WERI-Rb-1 (cell line): ENCODE measurements around the gene CCDC200.
"Not testable (repeated sequence)": the region's sequence is repeated elsewhere in the genome, so short reads cannot be mapped to it uniquely, and the experiment has no call there.

Experiments used
- DNase-seq: peaks from one replicate; pipeline ENCODE4 v3.0.0-alpha.2; 2020
- H3K27ac ChIP-seq: fragments of 250-450 bp; sonication (Bioruptor Pico); 2 replicates; pipeline ENCODE4 v1.5.1; 2020; ENCODE audit warnings: mild to moderate bottlenecking, moderate library complexity
- H3K27me3 ChIP-seq: fragments of 250-450 bp; sonication (Bioruptor Pico); 2 replicates; pipeline ENCODE4 v1.5.1; 2021; ENCODE audit warnings: mild to moderate bottlenecking, low read depth, moderate library complexity; ENCODE audit not compliant: insufficient read depth, severe bottlenecking
- H3K36me3 ChIP-seq: fragments of 250-450 bp; sonication (Bioruptor Pico); 2 replicates; pipeline ENCODE4 v1.5.1; 2020; ENCODE audit warnings: mild to moderate bottlenecking, moderate library complexity
- H3K4me3 ChIP-seq: 2 replicates; pipeline ENCODE4 v1.5.1; 2011; ENCODE audit warnings: low read depth, mild to moderate bottlenecking, control low read depth, low read length
- H3K9me3 ChIP-seq: fragments of 250-450 bp; sonication (Bioruptor Pico); 2 replicates; pipeline ENCODE4 v1.5.1; 2021; ENCODE audit warnings: mild to moderate bottlenecking, moderate library complexity; ENCODE audit not compliant: severe bottlenecking
- TF ChIP-seq, protein P1 (sequence below): IDR thresholded peaks from 2 replicates; pipeline ENCODE4 v1.5.1; 2011; ENCODE audit warnings: low read depth, mild to moderate bottlenecking, control low read depth, inconsistent platforms, low read length

Gene CCDC200

GRCh38 chr17:43193251-43193650 is 35.2 kb downstream of the CCDC200 start:
- H3K27me3 ChIP-seq = no peaks in the 10 kb centered on the region
- H3K27ac ChIP-seq = no peak overlapping the region
- H3K9me3 ChIP-seq = no peaks in the 10 kb centered on the region
- TF ChIP-seq, protein P1, sequence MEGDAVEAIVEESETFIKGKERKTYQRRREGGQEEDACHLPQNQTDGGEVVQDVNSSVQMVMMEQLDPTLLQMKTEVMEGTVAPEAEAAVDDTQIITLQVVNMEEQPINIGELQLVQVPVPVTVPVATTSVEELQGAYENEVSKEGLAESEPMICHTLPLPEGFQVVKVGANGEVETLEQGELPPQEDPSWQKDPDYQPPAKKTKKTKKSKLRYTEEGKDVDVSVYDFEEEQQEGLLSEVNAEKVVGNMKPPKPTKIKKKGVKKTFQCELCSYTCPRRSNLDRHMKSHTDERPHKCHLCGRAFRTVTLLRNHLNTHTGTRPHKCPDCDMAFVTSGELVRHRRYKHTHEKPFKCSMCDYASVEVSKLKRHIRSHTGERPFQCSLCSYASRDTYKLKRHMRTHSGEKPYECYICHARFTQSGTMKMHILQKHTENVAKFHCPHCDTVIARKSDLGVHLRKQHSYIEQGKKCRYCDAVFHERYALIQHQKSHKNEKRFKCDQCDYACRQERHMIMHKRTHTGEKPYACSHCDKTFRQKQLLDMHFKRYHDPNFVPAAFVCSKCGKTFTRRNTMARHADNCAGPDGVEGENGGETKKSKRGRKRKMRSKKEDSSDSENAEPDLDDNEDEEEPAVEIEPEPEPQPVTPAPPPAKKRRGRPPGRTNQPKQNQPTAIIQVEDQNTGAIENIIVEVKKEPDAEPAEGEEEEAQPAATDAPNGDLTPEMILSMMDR = no peak
- no peak overlapping the region for H3K4me3 ChIP-seq
- DNase-seq = no peak
- peaks cover 94% of the 10 kb centered on the region for H3K36me3 ChIP-seq

DNA sequence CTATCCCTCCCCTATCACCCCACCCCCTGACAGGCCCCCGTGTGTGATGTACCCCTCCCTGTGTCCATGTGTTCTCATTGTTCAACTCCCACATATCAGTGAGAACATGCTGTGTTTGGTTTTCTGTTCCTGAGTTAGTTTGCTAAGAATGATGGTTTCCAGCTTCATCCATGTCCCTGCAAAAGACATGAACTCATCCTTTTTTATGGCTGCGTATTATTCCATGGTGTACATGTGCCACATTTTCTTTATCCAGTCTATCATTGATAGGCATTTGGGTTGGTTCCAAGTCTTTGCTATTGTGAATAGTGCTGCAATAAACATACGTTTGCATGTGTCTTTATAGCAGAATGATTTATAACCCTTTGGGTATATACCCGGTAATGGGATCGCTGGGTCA is 41.8 kb downstream of the CCDC200 start:
- H3K36me3 ChIP-seq = peaks cover 36% of the 10 kb centered on the region
- not testable (repeated sequence) for DNase-seq, H3K9me3 ChIP-seq, H3K27ac ChIP-seq, H3K4me3 ChIP-seq, H3K27me3 ChIP-seq

GRCh38 chr17:43183921-43184320 is 44.5 kb downstream of the CCDC200 start:
- Histone ChIP-seq H3K36me3 (peaks cover 28% of the 10 kb centered on the region), H3K9me3 (no peaks in the 10 kb centered on the region), H3K27me3 (no peaks in the 10 kb centered on the region), H3K27ac (no peak overlapping the region), H3K4me3 (no peak overlapping the region)
- no peak for DNase-seq
- TF ChIP-seq, protein P1 = no peak

DNA sequence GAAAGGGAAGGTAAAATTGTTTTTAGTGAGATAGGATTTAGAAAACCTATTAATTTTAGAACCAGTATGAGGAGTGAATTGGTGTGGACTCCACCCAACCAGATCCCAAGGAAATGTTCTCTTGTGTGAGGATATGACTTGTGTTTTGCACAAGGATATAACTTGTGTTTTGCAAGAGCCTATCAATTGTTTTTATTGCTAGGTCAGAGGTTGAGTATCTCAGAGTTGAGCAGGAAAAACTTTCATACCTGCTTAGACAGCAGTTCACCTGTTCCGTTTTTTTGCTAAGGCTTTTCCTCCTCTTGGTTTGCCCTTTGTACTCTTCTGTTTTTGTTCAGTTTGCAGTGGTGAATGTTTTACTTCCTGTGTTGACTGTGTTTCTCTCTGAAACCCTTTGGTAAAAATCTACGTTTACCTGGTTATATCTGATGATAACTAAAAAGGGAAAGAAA is 52.3 kb downstream of the CCDC200 start:
- H3K9me3 ChIP-seq = no peaks in the 10 kb centered on the region
- H3K36me3 ChIP-seq = peaks cover 41% of the 10 kb centered on the region
- no peak overlapping the region for H3K4me3 ChIP-seq
- H3K27ac ChIP-seq = no peak overlapping the region
- H3K27me3 ChIP-seq = no peaks in the 10 kb centered on the region
- DNase-seq = no peak
- TF ChIP-seq, protein P1 = no peak

DNA sequence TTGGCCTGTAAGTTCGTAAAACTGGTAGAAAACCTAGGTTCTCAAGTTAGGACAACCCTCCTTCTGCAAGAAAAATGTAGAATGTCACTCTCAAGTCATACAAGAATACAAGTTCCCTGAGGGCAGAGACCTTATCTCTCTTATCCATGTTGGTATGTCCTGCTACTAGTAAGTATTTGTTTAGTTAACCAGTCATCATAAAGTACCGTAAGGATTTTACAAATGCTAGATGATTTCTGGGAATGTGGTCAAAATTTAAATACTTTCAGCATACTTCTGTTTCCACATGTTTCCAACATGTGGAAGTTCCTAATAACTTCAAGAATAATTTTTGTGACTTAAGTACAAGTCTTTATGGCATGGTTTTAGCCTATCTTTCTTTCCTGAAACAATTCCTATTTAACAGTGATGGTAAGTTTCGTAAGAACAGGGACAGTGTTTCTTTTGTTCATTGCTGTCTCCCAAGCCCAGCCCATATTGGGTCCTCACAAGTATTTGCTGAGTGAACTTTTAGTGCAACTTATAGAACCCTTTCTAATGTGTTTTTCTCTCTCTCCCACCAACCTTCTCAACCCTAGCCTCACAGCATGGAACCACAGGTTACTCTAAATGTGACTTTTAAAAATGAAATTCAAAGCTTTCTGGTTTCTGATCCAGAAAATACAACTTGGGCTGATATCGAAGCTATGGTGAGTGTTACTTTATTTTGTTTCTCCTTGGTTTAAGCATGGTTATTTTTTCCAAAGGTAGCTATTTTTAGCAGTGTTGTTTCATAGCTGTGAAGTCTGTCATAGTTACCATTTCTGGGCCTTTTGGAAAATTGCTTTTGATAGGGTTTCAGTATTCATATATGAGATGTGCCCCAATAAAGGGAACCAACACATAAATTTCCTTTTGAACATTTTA is 53.0 kb downstream of the CCDC200 start:
- Histone ChIP-seq H3K36me3 (peaks cover 37% of the 10 kb centered on the region), H3K9me3 (no peaks in the 10 kb centered on the region), H3K27me3 (no peaks in the 10 kb centered on the region), H3K4me3 (no peak overlapping the region), H3K27ac (no peak overlapping the region)
- no peak for DNase-seq
- TF ChIP-seq, protein P1 = no peak

GRCh38 chr17:43171586-43172487 is 56.6 kb downstream of the CCDC200 start:
- Histone ChIP-seq H3K36me3 (peaks cover 12% of the 10 kb centered on the region), H3K27ac (peak overlapping the region; percentile 86), H3K27me3 (no peaks in the 10 kb centered on the region), H3K4me3 (peak overlapping the region; percentile 85), H3K9me3 (no peaks in the 10 kb centered on the region)
- peak; percentile 56 for DNase-seq
- TF ChIP-seq, protein P1 = no peak
